H9 (cell line): ENCODE results near the gene NT5DC1. TPM values are rescaled to one million over a fixed set of nuclear protein-coding genes. Genes with fewer than 3 reads are reported as not detected.

Source experiments
- DNase-seq: peaks from one replicate; pipeline ENCODE4 v3.0.0-alpha.2; 2017
- H2AFZ ChIP-seq: one replicate; pipeline ENCODE4 v1.6.1; 2013; ENCODE audit warnings: mild to moderate bottlenecking, low read length, control low read depth, moderate library complexity
- H2AK5ac ChIP-seq: 2 replicates; pipeline ENCODE4 v1.6.1; 2013; ENCODE audit warnings: low read length, control low read depth, mixed read lengths; ENCODE audit not compliant: insufficient read length
- H2BK120ac ChIP-seq: one replicate; pipeline ENCODE4 v1.6.1; 2013; ENCODE audit warnings: low read depth, mild to moderate bottlenecking, low read length, control low read depth, inconsistent platforms; ENCODE audit not compliant: poor library complexity, severe bottlenecking
- H2BK12ac ChIP-seq: 2 replicates; pipeline ENCODE4 v1.6.1; 2013; ENCODE audit warnings: low read length, control low read depth, mixed read lengths, low read depth; ENCODE audit not compliant: insufficient read length
- H2BK15ac ChIP-seq: 2 replicates; pipeline ENCODE4 v1.6.1; 2013; ENCODE audit warnings: low read depth, low read length, control low read depth
- H2BK20ac ChIP-seq: one replicate; pipeline ENCODE4 v1.6.1; 2013; ENCODE audit warnings: low read depth, mild to moderate bottlenecking, low read length, control low read depth, inconsistent platforms; ENCODE audit not compliant: poor library complexity, severe bottlenecking
- H2BK5ac ChIP-seq: 2 replicates; pipeline ENCODE4 v1.6.1; 2013; ENCODE audit warnings: low read length, control low read depth, mixed read lengths; ENCODE audit not compliant: insufficient read length
- H3K14ac ChIP-seq: 2 replicates; pipeline ENCODE4 v1.6.1; 2013; ENCODE audit warnings: low read length, control low read depth; ENCODE audit not compliant: insufficient read depth
- H3K18ac ChIP-seq: 2 replicates; pipeline ENCODE4 v1.6.1; 2013; ENCODE audit warnings: low read depth, mild to moderate bottlenecking, mixed read lengths, low read length, control low read depth; ENCODE audit not compliant: insufficient read length
- H3K23ac ChIP-seq: 2 replicates; pipeline ENCODE4 v1.6.1; 2013; ENCODE audit warnings: low read length, control low read depth, mixed read lengths, low read depth; ENCODE audit not compliant: insufficient read length
- H3K23me2 ChIP-seq: 2 replicates; pipeline ENCODE4 v1.6.1; 2013; ENCODE audit warnings: low read depth, mild to moderate bottlenecking, mixed read lengths, low read length, control low read depth; ENCODE audit not compliant: insufficient read length, poor library complexity, severe bottlenecking
- H3K27ac ChIP-seq: 2 replicates; pipeline ENCODE4 v1.5.1; 2013; ENCODE audit warnings: low read length, control low read depth, mixed read lengths, low read depth; ENCODE audit not compliant: insufficient read length
- H3K27me3 ChIP-seq: 2 replicates; pipeline ENCODE4 v1.6.1; 2013; ENCODE audit warnings: low read length, control low read depth, inconsistent platforms; ENCODE audit not compliant: insufficient read depth
- H3K4ac ChIP-seq: 2 replicates; pipeline ENCODE4 v1.6.1; 2013; ENCODE audit warnings: low read depth, mild to moderate bottlenecking, control low read depth, inconsistent platforms, low read length, moderate library complexity
- H3K4me1 ChIP-seq: 2 replicates; pipeline ENCODE4 v1.6.1; 2013; ENCODE audit warnings: low read length, control low read depth, inconsistent platforms; ENCODE audit not compliant: insufficient read depth
- H3K4me2 ChIP-seq: 2 replicates; pipeline ENCODE4 v1.6.1; 2013; ENCODE audit warnings: low read length, control low read depth, mixed read lengths; ENCODE audit not compliant: insufficient read length, insufficient read depth
- H3K56ac ChIP-seq: 2 replicates; pipeline ENCODE4 v1.6.1; 2013; ENCODE audit warnings: low read depth, mild to moderate bottlenecking, mixed read lengths, low read length, control low read depth; ENCODE audit not compliant: insufficient read length
- H3K79me1 ChIP-seq: 2 replicates; pipeline ENCODE4 v1.6.1; 2013; ENCODE audit warnings: low read depth, mild to moderate bottlenecking, moderate library complexity, low read length, control low read depth, inconsistent platforms; ENCODE audit not compliant: insufficient read depth, poor library complexity, severe bottlenecking
- H3K79me2 ChIP-seq: 2 replicates; pipeline ENCODE4 v1.6.1; 2013; ENCODE audit warnings: low read length, control low read depth, inconsistent platforms; ENCODE audit not compliant: insufficient read depth
- H3K9ac ChIP-seq: 2 replicates; pipeline ENCODE4 v1.6.1; 2013; ENCODE audit warnings: low read length, control low read depth, mixed read lengths; ENCODE audit not compliant: insufficient read length; ENCODE audit errors: extremely low read depth
- H3K9me3 ChIP-seq: one replicate; pipeline ENCODE4 v1.6.1; 2013; ENCODE audit warnings: low read depth, low read length, inconsistent platforms; ENCODE audit not compliant: control insufficient read depth
- H3T11ph ChIP-seq: one replicate; pipeline ENCODE4 v1.6.1; 2013; ENCODE audit warnings: mild to moderate bottlenecking, low read length, control low read depth, inconsistent platforms
- H4K20me1 ChIP-seq: one replicate; pipeline ENCODE4 v1.6.1; 2013; ENCODE audit not compliant: control insufficient read depth, insufficient read length, insufficient read depth
- H4K5ac ChIP-seq: 2 replicates; pipeline ENCODE4 v1.6.1; 2013; ENCODE audit warnings: low read depth, mild to moderate bottlenecking, mixed read lengths, low read length, control low read depth; ENCODE audit not compliant: insufficient read length
- H4K8ac ChIP-seq: replicated peaks from 2 replicates; pipeline ENCODE4 v1.6.1; 2013; ENCODE audit warnings: low read length, control low read depth, mixed read lengths, low read depth; ENCODE audit not compliant: insufficient read length
- H4K91ac ChIP-seq: 2 replicates; pipeline ENCODE4 v1.6.1; 2013; ENCODE audit warnings: low read depth, mild to moderate bottlenecking, moderate library complexity, mixed read lengths, low read length, control low read depth; ENCODE audit not compliant: insufficient read length
- H3K27ac Mint-ChIP-seq, 3 experiments: 2 replicates in 2 of 3; 3 replicates in 1 of 3; pipeline ENCODE4 v1.8.0; 2020 to 2021; ENCODE audit warnings: mixed read lengths in 3 of 3, mild to moderate bottlenecking in 1 of 3, moderate library complexity in 1 of 3
- H3K27me3 Mint-ChIP-seq: 2 replicates; pipeline ENCODE4 v1.8.0; 2021; ENCODE audit warnings: low read depth, mild to moderate bottlenecking, moderate library complexity, mixed read lengths
- H3K36me3 Mint-ChIP-seq, 3 experiments: 2 replicates in 2 of 3; 3 replicates in 1 of 3; pipeline ENCODE4 v1.8.0; 2020 to 2021; ENCODE audit warnings: low read depth in 3 of 3, mixed read lengths in 3 of 3; ENCODE audit not compliant: insufficient read depth in 1 of 3
- H3K4me1 Mint-ChIP-seq, 2 experiments: 2 replicates each; pipeline ENCODE4 v1.8.0; 2020; ENCODE audit warnings: mixed read lengths in 2 of 2
- H3K4me3 Mint-ChIP-seq, 2 experiments: 2 replicates in 1 of 2; 3 replicates in 1 of 2; pipeline ENCODE4 v1.8.0; 2020 to 2021; ENCODE audit warnings: mild to moderate bottlenecking in 2 of 2, mixed read lengths in 2 of 2, moderate library complexity in 1 of 2
- H3K9me3 Mint-ChIP-seq, 2 experiments: 2 replicates in 1 of 2; 3 replicates in 1 of 2; pipeline ENCODE4 v1.8.0; 2020; ENCODE audit warnings: mild to moderate bottlenecking in 2 of 2, mixed read lengths in 2 of 2, moderate library complexity in 1 of 2
- CTCF ChIP-seq: fragments of 200-600 bp; sonication (generic); conservative IDR thresholded peaks from 3 replicates; pipeline ENCODE4 v1.8.0; 2021; ENCODE audit warnings: antibody characterized with exemption, mild to moderate bottlenecking
- WGBS: extraction: QIAGEN DNeasy Blood & Tissue Kit; methylation state at CpG from one replicate; pipeline ENCODE4 v1.1.7; 2013; ENCODE audit warnings: missing lambda C conversion rate, low lambda C conversion rate, mixed read lengths; ENCODE audit not compliant: insufficient read length; ENCODE audit errors: extremely low coverage; 5-methylcytosine and 5-hydroxymethylcytosine counted together
- total RNA-seq: library from RNA; stranded (reverse); gene quantifications from 2 replicates; pipeline ENCODE4 v1.2.1, GENCODE V29; 2021

NT5DC1 gene
- total RNA-seq, 1 experiment from 2014 or later = 64.9 TPM

GRCh38 chr6:116126032-116126431, 25.4 kb downstream of the NT5DC1 start, which contains the start of gene COL10A1:
Gene COL10A1, minus strand, starts transcription at chr6:116126132. Its CDS starts 640 bp downstream, at chr6:116125492.
- Histone ChIP-seq H3K18ac (no peak within 1 kb of the TSS), H3K9ac (no peak within 1 kb of the TSS), H2BK20ac (no peak within 1 kb of the TSS), H3K23me2 (no peaks in the 10 kb centered on the region), H2AFZ (no peak within 1 kb of the TSS), H3T11ph (no peak within 1 kb of the TSS), H4K20me1 (no peaks in the 10 kb centered on the region), H3K27me3 (no peaks in the 10 kb centered on the region), H2BK5ac (no peak within 1 kb of the TSS), H3K79me2 (no peaks in the 10 kb centered on the region), H3K56ac (no peak within 1 kb of the TSS), H3K4ac (no peak within 1 kb of the TSS), H3K4me1 (no peaks in the 10 kb centered on the region), H3K27ac (no peak within 1 kb of the TSS), H4K5ac (no peak within 1 kb of the TSS), H2BK15ac (no peak within 1 kb of the TSS), H3K23ac (no peak within 1 kb of the TSS), H4K91ac (no peak within 1 kb of the TSS), H3K4me2 (no peak within 1 kb of the TSS), H2BK120ac (no peak within 1 kb of the TSS), H4K8ac (no peak within 1 kb of the TSS), H3K14ac (no peak within 1 kb of the TSS), H2AK5ac (no peak within 1 kb of the TSS), H3K9me3 (no peaks in the 10 kb centered on the region), H3K79me1 (no peaks in the 10 kb centered on the region), H2BK12ac (no peak within 1 kb of the TSS)
- TF ChIP-seq CTCF = no peak
- H3K4me3 Mint-ChIP-seq = no peak within 1 kb of the TSS
- peaks cover 0 to 8% (median 6%) of the 10 kb centered on the region in 3 experiments; a peak in 1 of 7 replicates for H3K36me3 Mint-ChIP-seq
- no peaks in the 10 kb centered on the region for H3K9me3 Mint-ChIP-seq
- no peak within 1 kb of the TSS for H3K27ac Mint-ChIP-seq
- WGBS = no CpG with 5 or more reads among the region's 6 CpGs
- DNase-seq = no peak
- no peaks in the 10 kb centered on the region for H3K27me3 Mint-ChIP-seq
- no peaks in the 10 kb centered on the region for H3K4me1 Mint-ChIP-seq
